GM19238 (cell line): ENCODE data around the gene DDX24.

Experiments used
- DNase-seq: peaks from one replicate; pipeline ENCODE4 v3.0.0; 2011; ENCODE audit warnings: low spot score; ENCODE audit not compliant: insufficient read length

The DDX24 gene

GRCh38 chr14:94048691-94049624, 32.0 kb downstream of the DDX24 start:
- DNase-seq, result no peak

- no peak for DNase-seq
Measured at GRCh38 chr14:94047581-94047980, 33.4 kb downstream of the DDX24 start.

GRCh38 chr14:94046696-94047250, 34.2 kb downstream of the DDX24 start:
- DNase-seq, result no peak

- DNase-seq, result no peak
Measured at GRCh38 chr14:94045563-94046345, 35.2 kb downstream of the DDX24 start.

GRCh38 chr14:94045101-94045500, 35.9 kb downstream of the DDX24 start:
- no peak for DNase-seq

- no peak for DNase-seq
Measured at GRCh38 chr14:94044476-94045091, 36.4 kb downstream of the DDX24 start.

- no peak for DNase-seq
Measured at GRCh38 chr14:94043756-94044475, 37.1 kb downstream of the DDX24 start.

GRCh38 chr14:94043111-94043755, 37.8 kb downstream of the DDX24 start:
- DNase-seq, result no peak

- DNase-seq, result no peak
Measured at GRCh38 chr14:94042433-94043091, 38.4 kb downstream of the DDX24 start.

- no peak for DNase-seq
Measured at GRCh38 chr14:94041551-94042346, 39.3 kb downstream of the DDX24 start.

- no peak for DNase-seq
Measured at GRCh38 chr14:94040796-94041195, 40.2 kb downstream of the DDX24 start.

- no peak for DNase-seq
Measured at GRCh38 chr14:94040247-94040646, 40.8 kb downstream of the DDX24 start.

- no peak for DNase-seq
Measured at GRCh38 chr14:94038921-94039629, 41.9 kb downstream of the DDX24 start.

GRCh38 chr14:94038510-94038909, 42.5 kb downstream of the DDX24 start:
- no peak for DNase-seq

GRCh38 chr14:94037954-94038353, 43.0 kb downstream of the DDX24 start:
- no peak for DNase-seq

GRCh38 chr14:94036313-94037167, 44.5 kb downstream of the DDX24 start:
- peak; percentile 77 for DNase-seq

- no peak for DNase-seq
Measured at GRCh38 chr14:94034886-94035285, 46.1 kb downstream of the DDX24 start.

- no peak for DNase-seq
Measured at GRCh38 chr14:94031883-94032279, 49.1 kb downstream of the DDX24 start.
